Keratinocyte (primary cell): ENCODE measurements around the gene LPGAT1. TPM values are rescaled to one million over a fixed set of nuclear protein-coding genes. Genes with fewer than 3 reads are reported as not detected.
"Not testable (repeated sequence)": the region's sequence is repeated elsewhere in the genome, so short reads cannot be mapped to it uniquely, and the experiment has no call there.

ENCODE experiments used
- DNase-seq: peaks from one replicate; pipeline ENCODE4 v3.0.0-alpha.2; 2011; ENCODE audit warnings: low read depth, missing footprints, low spot score
- FAIRE-seq: peaks from 2 replicates; lab custom pipeline; 2011; peaks lifted over from hg19 to GRCh38; lab: Jason Lieb, UNC
- H2AFZ ChIP-seq: 2 replicates; pipeline ENCODE4 v1.6.0; 2012; ENCODE audit warnings: low read length, control low read depth, inconsistent platforms; ENCODE audit not compliant: control insufficient read depth
- H3K27ac ChIP-seq: 2 replicates; pipeline ENCODE4 v1.5.1; 2011; ENCODE audit warnings: low read length; ENCODE audit not compliant: control insufficient read depth, insufficient read depth
- H3K27me3 ChIP-seq: 3 replicates; pipeline ENCODE4 v1.6.0; 2011; ENCODE audit warnings: low read length; ENCODE audit not compliant: control insufficient read depth, insufficient read depth; ENCODE audit errors: extremely low read depth
- H3K36me3 ChIP-seq, 2 experiments: 2 replicates in 1 of 2; 3 replicates in 1 of 2; pipeline ENCODE4 v1.5.1; 2011; ENCODE audit warnings: low read length in 2 of 2, mild to moderate bottlenecking in 1 of 2; ENCODE audit not compliant: control insufficient read depth in 2 of 2, insufficient read depth in 2 of 2; ENCODE audit errors: extremely low read depth in 1 of 2
- H3K4me1 ChIP-seq: 3 replicates; pipeline ENCODE4 v1.5.1; 2011; ENCODE audit warnings: low read length; ENCODE audit not compliant: control insufficient read depth, insufficient read depth; ENCODE audit errors: extremely low read depth
- H3K4me2 ChIP-seq: 3 replicates; pipeline ENCODE4 v1.6.0; 2011; ENCODE audit warnings: low read depth, low read length; ENCODE audit not compliant: control insufficient read depth, insufficient read depth; ENCODE audit errors: extremely low read depth
- H3K4me3 ChIP-seq, 3 experiments: fragments of 200-600 bp in 1 of 3; sonication (generic) in 1 of 3; 2 replicates in 2 of 3; 3 replicates in 1 of 3; pipeline ENCODE4 v1.5.1; 2011 to 2016; ENCODE audit warnings: low read length in 3 of 3, mild to moderate bottlenecking in 3 of 3, control low read depth in 2 of 3, inconsistent platforms in 1 of 3, low read depth in 1 of 3, mixed read lengths in 1 of 3, mixed run types in 1 of 3, moderate library complexity in 1 of 3; ENCODE audit not compliant: control insufficient read depth in 2 of 3, insufficient read depth in 2 of 3; ENCODE audit errors: extremely low read depth in 1 of 3
- H3K79me2 ChIP-seq: 2 replicates; pipeline ENCODE4 v1.6.0; 2012; ENCODE audit warnings: low read length; ENCODE audit not compliant: control insufficient read depth, insufficient read depth
- H3K9ac ChIP-seq: 3 replicates; pipeline ENCODE4 v1.6.0; 2011; ENCODE audit warnings: low read length; ENCODE audit not compliant: control insufficient read depth, insufficient read depth; ENCODE audit errors: extremely low read depth
- H3K9me1 ChIP-seq: 3 replicates; pipeline ENCODE4 v1.6.0; 2011; ENCODE audit warnings: low read length; ENCODE audit not compliant: control insufficient read depth, insufficient read depth; ENCODE audit errors: extremely low read depth
- H3K9me3 ChIP-seq: 2 replicates; pipeline ENCODE4 v1.5.1; 2012; ENCODE audit warnings: low read depth, low read length; ENCODE audit not compliant: control insufficient read depth
- H4K20me1 ChIP-seq: 3 replicates; pipeline ENCODE4 v1.6.0; 2011; ENCODE audit warnings: low read length; ENCODE audit not compliant: control insufficient read depth, insufficient read depth; ENCODE audit errors: extremely low read depth
- CTCF ChIP-seq, 3 experiments: IDR thresholded peaks in 1 of 3; conservative IDR thresholded peaks in 1 of 3; optimal IDR thresholded peaks in 1 of 3; 2 replicates in 2 of 3; 3 replicates in 1 of 3; pipeline versions ENCODE3 to v1.5.1; 2011; ENCODE audit warnings: low read length in 3 of 3, mild to moderate bottlenecking in 3 of 3, moderate library complexity in 2 of 3, control low read depth in 1 of 3, inconsistent platforms in 1 of 3; ENCODE audit not compliant: insufficient read depth in 2 of 3; ENCODE audit errors: extremely low read depth in 1 of 3
- EZH2 ChIP-seq: IDR thresholded peaks from one replicate; pipeline ENCODE4 v1.6.1; 2012; ENCODE audit warnings: inconsistent platforms, mild to moderate bottlenecking, low read length, moderate library complexity
- dilution Hi-C: fragments of 300-500 bp; cut with MboI; formaldehyde crosslinking; loops from one replicate; pipeline ENCODE4 v1.7.0; 2020; ENCODE audit warnings: low sequenced_read_pairs; ENCODE audit not compliant: extremely low pct_ligation_motif_present
- polyA plus RNA-seq, 5 experiments: library from polyadenylated mRNA; depleted of rRNA in 3 of 5; stranded (reverse) in 3 of 5; stranded (forward) in 1 of 5; unstranded in 1 of 5; fragments of >200 nt; gene quantifications; 1 replicate in 1 of 5; 2 replicates in 3 of 5; 3 replicates in 1 of 5; pipeline versions ENCODE4 v1.2.1 to v1.2.3, GENCODE V29; 2011 to 2012; ENCODE audit warnings: missing spikeins in 2 of 5, low read depth in 1 of 5, low replicate concordance in 1 of 5
- small RNA-seq, 3 experiments: library from RNA; depleted of rRNA; stranded (forward); fragments of <200 nt; gene quantifications; one replicate each; pipeline ENCODE3, GENCODE V24; 2012; ENCODE audit warnings: low read depth in 3 of 3, low replicate concordance in 1 of 3; ENCODE audit not compliant: insufficient read length in 3 of 3

LPGAT1 gene
- polyA plus RNA-seq, 1 donor (not counting 4 experiments of a cell fraction or from before 2014, with no cell fraction given), result 14.7 TPM

- no peak overlapping the region for H3K27ac ChIP-seq
- FAIRE-seq, result no peak
- no peak for DNase-seq
- TF ChIP-seq EZH2 (no peak), CTCF (optimal IDR thresholded peaks at IDR 0.05 in 1 of 3, IDR thresholded peaks at IDR 0.05 in 1 of 3, conservative IDR thresholded peaks at IDR 0.05 in 1 of 3; ENCODE audit: extremely low read depth in 1 of 3, insufficient read depth in 2 of 3, low read length in 3 of 3) (no peak)
- H3K4me3 ChIP-seq, result no peak overlapping the region
- H3K9me1 ChIP-seq, result no peaks in the 10 kb centered on the region
- H3K4me2 ChIP-seq, result no peak overlapping the region
- no peak overlapping the region for H3K9ac ChIP-seq
- H3K9me3 ChIP-seq, result no peaks in the 10 kb centered on the region
- H3K4me1 ChIP-seq, result peaks cover 8% of the 10 kb centered on the region
- no peaks in the 10 kb centered on the region for H3K79me2 ChIP-seq
- no peak overlapping the region for H2AFZ ChIP-seq
- H4K20me1 ChIP-seq, result no peaks in the 10 kb centered on the region
- dilution Hi-C loops, result no loop called here
- H3K27me3 ChIP-seq, result no peaks in the 10 kb centered on the region
- H3K36me3 ChIP-seq, result no peaks in the 10 kb centered on the region
Measured at GRCh38 chr1:211695135-211695816, 135.3 kb downstream of the LPGAT1 start.

GRCh38 chr1:211693911-211694310 lies 136.7 kb downstream of the LPGAT1 start:
- H3K4me2 ChIP-seq, H3K79me2 ChIP-seq, H3K9me3 ChIP-seq, H3K27me3 ChIP-seq, H3K4me1 ChIP-seq, H4K20me1 ChIP-seq, FAIRE-seq, H2AFZ ChIP-seq, H3K9ac ChIP-seq, dilution Hi-C loops, H3K36me3 ChIP-seq, H3K27ac ChIP-seq, DNase-seq, H3K9me1 ChIP-seq, H3K4me3 ChIP-seq: not testable (repeated sequence)

Small RNA genes lying within 50 kb of the gene (small RNA-seq; reads per million reads assigned to genes)
- gene RF00019 (0 reads per million in 3 experiments), gene RN7SL344P (0 reads per million in 3 experiments)

Other genes starting within 250 kb of the LPGAT1 start
- 0.99 to 10.8 TPM (median 7.0 TPM) in 3 replicates for gene NEK2, start 155.1 kb downstream of the LPGAT1 start, polyA plus RNA-seq
- gene INTS7, start 204.8 kb upstream of the LPGAT1 start, polyA plus RNA-seq, result 20.4 to 27.2 TPM (median 20.5 TPM) in 3 replicates
- 1.9 to 17.4 TPM (median 9.3 TPM) in 3 replicates for gene DTL, start 205.0 kb upstream of the LPGAT1 start, polyA plus RNA-seq